Measurements from ENCODE around the gene YTHDF2. TPM values are rescaled to one million over a fixed set of nuclear protein-coding genes. Genes with fewer than 3 reads are reported as not detected.

Gene YTHDF2
- total RNA-seq, 1 donor from 2014 or later, result 97.5 TPM

GRCh38 chr1:28744184-28744583, 7.4 kb downstream of the YTHDF2 start:
- H3K36me3 ChIP-seq (ENCODE audit: insufficient read depth, low read length), result peaks cover 42% of the 10 kb centered on the region
- Mint-ChIP-seq H3K4me1 (ENCODE audit: low read depth, unreplicated experiment) (peaks cover 23% of the 10 kb centered on the region), H3K4me3 (ENCODE audit: unreplicated experiment) (peak overlapping the region; percentile 41), H3K36me3 (ENCODE audit: low read depth, unreplicated experiment) (peaks cover 28% of the 10 kb centered on the region), H3K9me3 (ENCODE audit: unreplicated experiment) (no peaks in the 10 kb centered on the region), H3K27me3 (ENCODE audit: low read depth, unreplicated experiment) (no peaks in the 10 kb centered on the region), H3K27ac (ENCODE audit: unreplicated experiment) (no peak overlapping the region)
- no peak overlapping the region for H2AFZ ChIP-seq (ENCODE audit: low read depth, low read length)
- no peak for FAIRE-seq
- H3K4me2 ChIP-seq (ENCODE audit: low read length), result peak overlapping the region; percentile 31
- H3K27me3 ChIP-seq (ENCODE audit: insufficient read depth, low read length), result no peaks in the 10 kb centered on the region
- H3K4me1 ChIP-seq (ENCODE audit: insufficient read depth, low read length), result peaks cover 6% of the 10 kb centered on the region
- H3K27ac ChIP-seq (ENCODE audit: low read depth, low read length), result no peak overlapping the region
- peaks cover 100% of the 10 kb centered on the region for H3K79me2 ChIP-seq (ENCODE audit: insufficient read depth, low read length)
- no peak overlapping the region for H3K9ac ChIP-seq (ENCODE audit: low read length)
- H4K20me1 ChIP-seq (ENCODE audit: insufficient read depth, low read length), result peaks cover 95% of the 10 kb centered on the region
- H3K4me3 ChIP-seq (ENCODE audit: insufficient read depth, low read depth, low read length), result no peak overlapping the region
- no peaks in the 10 kb centered on the region for H3K9me3 ChIP-seq (ENCODE audit: insufficient read depth, low read depth, low read length)
- TF ChIP-seq EZH2 (IDR thresholded peaks at IDR 0.05; ENCODE audit: insufficient read depth, low read length) (no peak), CTCF (IDR thresholded peaks at IDR 0.05; ENCODE audit: insufficient read depth, low read depth, low read length) (no peak)
- no peak for DNase-seq (ENCODE audit: low read depth)

GRCh38 chr1:28745653-28746173, 9.0 kb downstream of the YTHDF2 start:
- no peak for FAIRE-seq
- H3K36me3 Mint-ChIP-seq (ENCODE audit: low read depth, unreplicated experiment), result peaks cover 27% of the 10 kb centered on the region
- peaks cover 98% of the 10 kb centered on the region for H4K20me1 ChIP-seq (ENCODE audit: insufficient read depth, low read length)

More at GRCh38 chr1:28745653-28746173, 9.0 kb downstream of the YTHDF2 start:
- H3K27me3 ChIP-seq (ENCODE audit: insufficient read depth, low read length), result no peaks in the 10 kb centered on the region
- no peak overlapping the region for H2AFZ ChIP-seq (ENCODE audit: low read depth, low read length)
- no peak for TF ChIP-seq EZH2 (IDR thresholded peaks at IDR 0.05; ENCODE audit: insufficient read depth, low read length)
- no peak for TF ChIP-seq CTCF (IDR thresholded peaks at IDR 0.05; ENCODE audit: insufficient read depth, low read depth, low read length)
- H3K79me2 ChIP-seq (ENCODE audit: insufficient read depth, low read length), result peaks cover 100% of the 10 kb centered on the region
- H3K27ac Mint-ChIP-seq (ENCODE audit: unreplicated experiment), result no peak overlapping the region
- H3K4me2 ChIP-seq (ENCODE audit: low read length), result no peak overlapping the region
- no peaks in the 10 kb centered on the region for H3K27me3 Mint-ChIP-seq (ENCODE audit: low read depth, unreplicated experiment)
- DNase-seq (ENCODE audit: low read depth), result no peak
- H3K4me1 ChIP-seq (ENCODE audit: insufficient read depth, low read length), result peaks cover 4% of the 10 kb centered on the region
- no peak overlapping the region for H3K9ac ChIP-seq (ENCODE audit: low read length)
- H3K27ac ChIP-seq (ENCODE audit: low read depth, low read length), result no peak overlapping the region
- H3K4me1 Mint-ChIP-seq (ENCODE audit: low read depth, unreplicated experiment), result peaks cover 23% of the 10 kb centered on the region
- no peak overlapping the region for H3K4me3 ChIP-seq (ENCODE audit: insufficient read depth, low read depth, low read length)
- no peaks in the 10 kb centered on the region for H3K9me3 ChIP-seq (ENCODE audit: insufficient read depth, low read depth, low read length)
- peaks cover 32% of the 10 kb centered on the region for H3K36me3 ChIP-seq (ENCODE audit: insufficient read depth, low read length)
- H3K4me3 Mint-ChIP-seq (ENCODE audit: unreplicated experiment), result no peak overlapping the region
- H3K9me3 Mint-ChIP-seq (ENCODE audit: unreplicated experiment), result no peaks in the 10 kb centered on the region
